Limb (tissue), 2 donors: ENCODE data around the gene SVIL.
"Not testable (repeated sequence)": the region's sequence is repeated elsewhere in the genome, so short reads cannot be mapped to it uniquely, and the experiment has no call there.

Experiments
- DNase-seq, 2 donors: peaks; one replicate each; pipeline ENCODE4 v3.0.0-alpha.2; 2016; ENCODE audit errors: extremely low spot score in 2 of 2

The SVIL gene

DNA sequence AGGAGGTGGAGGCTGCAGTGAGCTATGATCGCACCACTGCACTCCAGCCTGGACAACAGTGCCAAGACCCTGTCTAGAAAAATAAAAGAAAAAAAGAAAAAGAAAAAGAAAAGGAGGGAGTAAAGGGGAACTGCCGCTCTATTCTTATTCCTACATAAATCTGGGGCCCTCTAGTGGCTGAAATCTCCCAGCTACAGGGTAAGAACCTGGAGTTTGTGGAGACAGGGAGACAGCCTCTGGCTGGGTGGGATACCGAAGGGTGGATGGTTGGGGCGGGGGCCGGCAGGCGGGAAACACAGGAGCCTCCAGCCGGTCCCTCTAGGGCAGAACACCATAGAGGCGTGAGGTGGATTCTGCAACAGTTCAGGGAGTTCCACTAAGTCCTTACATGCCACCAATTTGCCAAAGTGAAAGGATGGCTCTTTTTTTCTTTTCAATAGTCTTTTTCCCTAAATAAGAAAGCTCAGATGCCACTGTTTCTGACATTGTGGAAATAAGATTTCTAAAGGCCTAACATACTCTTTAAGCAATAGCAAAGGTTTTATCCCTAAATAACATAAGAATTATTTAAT, 117.3 kb downstream of the SVIL start:
- no peak for DNase-seq

GRCh38 chr10:29516309-29516932, 118.3 kb downstream of the SVIL start:
- not testable (repeated sequence) for DNase-seq

- not testable (repeated sequence) for DNase-seq
Observed at GRCh38 chr10:29515879-29516278, 118.9 kb downstream of the SVIL start.

DNA sequence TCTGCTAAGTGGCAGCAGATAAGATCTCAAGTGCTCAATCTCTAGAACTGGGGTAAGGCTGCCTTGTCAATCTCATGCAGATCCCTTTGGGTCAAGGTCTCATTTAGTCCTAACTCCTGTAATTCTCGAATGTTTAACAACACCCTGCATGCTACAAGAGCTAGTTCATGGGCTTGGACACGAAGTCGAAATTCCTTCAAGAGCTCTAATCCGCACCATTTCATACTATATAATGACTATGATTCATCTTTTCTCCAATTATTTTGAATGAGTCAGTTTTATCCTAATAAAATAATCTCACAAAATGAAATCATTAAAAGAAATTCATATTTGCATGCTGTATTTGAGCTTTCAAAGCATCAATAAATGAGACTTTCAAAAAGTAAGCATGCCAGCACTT, 119.7 kb downstream of the SVIL start:
- DNase-seq = not testable (repeated sequence)

DNA sequence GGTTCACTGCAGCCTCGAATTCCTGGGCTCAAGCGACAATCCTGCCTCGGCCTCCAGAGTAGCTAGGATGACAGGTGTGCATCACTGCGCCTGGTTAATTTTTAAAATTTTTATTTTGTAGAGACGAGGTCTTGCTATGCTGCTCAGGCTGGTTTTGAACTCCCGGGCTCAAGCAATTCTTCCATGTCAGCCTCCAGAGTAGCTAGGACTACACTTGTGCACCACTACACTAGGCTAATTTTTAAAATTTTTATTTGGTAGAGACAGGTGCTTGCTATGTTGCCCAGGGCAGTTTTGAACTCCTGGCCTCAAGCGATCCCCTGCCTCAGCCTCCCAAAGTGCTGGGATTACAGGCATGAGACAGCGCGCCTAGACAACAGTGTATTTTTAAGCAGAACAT, 120.5 kb downstream of the SVIL start:
- no peak for DNase-seq

DNA sequence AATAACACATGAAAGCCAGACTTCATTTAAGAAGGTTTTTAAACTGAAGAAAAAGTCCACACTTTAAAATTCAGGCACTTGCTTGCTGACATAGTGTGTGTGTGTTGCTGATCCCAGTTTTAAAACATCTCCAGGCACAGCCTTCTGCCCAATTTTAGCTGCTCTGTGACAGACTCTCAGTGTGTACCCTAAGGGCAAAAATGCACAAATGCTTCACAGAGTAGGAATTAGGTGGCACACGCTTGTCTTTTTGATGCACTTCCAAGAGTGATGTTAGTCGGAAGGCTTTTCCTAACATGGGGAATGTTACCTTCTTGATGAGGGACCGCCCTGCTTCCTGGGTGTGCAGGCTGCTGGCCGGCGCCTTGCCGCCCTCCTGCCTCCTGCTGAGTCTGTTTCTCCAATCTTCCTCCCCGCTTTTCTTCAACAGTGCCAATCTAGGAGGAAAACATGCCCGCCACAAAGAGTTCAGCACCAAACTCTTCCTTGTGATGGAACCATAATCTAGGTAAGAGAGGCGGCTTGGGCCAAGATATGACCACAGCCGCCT, 122.3 kb downstream of the SVIL start:
- DNase-seq = no peak

- DNase-seq = not testable (repeated sequence)
Observed at GRCh38 chr10:29511806-29512205, 123.0 kb downstream of the SVIL start.

DNA sequence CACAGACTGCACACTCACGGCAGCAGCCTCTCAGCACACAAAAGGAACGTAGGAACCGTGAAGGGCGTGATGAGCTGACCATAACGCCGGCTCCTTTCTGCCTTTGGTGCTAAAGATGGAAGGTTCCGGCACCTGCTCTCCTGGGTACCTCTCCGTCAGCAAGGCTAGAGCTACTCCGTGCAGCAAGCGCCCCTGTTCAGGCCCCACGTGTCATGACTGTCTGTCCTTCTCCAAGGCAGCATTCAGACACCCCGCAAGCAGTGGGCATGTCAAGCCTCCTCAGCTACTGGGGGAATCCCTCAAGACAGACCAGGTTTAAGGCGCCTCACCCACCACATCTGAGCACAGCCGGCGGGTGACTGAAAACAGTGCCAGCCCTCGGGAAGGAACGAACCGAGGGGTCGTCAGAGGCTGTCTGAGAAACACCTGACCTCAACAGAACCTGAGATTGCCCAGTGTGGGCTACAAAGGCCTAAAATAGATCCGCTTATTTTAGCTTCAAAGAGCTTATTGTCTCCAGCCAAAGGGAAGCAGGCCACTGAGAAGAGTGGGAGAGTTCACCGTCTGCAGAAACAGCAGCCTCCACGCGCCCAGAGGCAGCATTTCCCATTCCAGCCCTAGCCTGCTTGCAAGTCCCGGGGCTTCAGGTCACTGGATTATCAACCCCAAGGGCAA, 124.2 kb downstream of the SVIL start:
- DNase-seq = not testable (repeated sequence)

DNA sequence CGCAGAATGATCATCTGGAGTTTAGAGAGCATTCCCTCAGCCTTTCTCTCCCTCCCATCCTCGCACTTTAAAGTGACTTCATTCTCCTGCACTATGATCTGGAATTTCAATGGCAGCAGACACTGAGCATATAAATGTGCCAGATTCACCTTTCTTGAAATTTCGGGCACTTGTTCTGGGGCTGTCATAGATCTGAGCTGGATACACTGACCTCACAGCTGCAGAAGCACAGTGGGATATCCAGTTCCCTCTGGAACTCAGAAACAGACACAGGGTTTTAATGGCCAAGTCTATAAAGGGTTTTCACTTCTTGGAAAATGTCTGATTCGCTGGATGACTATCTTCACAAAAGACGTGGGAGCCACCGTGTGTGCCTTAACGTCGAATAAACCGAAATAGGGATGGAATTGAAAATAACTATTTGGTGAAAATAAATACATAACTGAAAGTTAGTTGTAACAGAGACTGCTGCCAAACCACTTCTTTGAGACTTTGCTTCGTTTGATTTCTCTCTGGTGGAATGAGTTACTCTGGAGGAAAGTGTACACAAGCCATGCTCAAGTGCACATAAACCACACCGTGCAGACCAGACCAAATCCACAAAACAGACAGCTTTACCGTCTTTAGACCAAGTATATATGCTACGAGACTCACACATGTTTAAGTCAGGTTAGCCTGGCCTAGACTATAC, 126.1 kb downstream of the SVIL start:
- no peak for DNase-seq

GRCh38 chr10:29507750-29508149, 127.0 kb downstream of the SVIL start:
- DNase-seq = not testable (repeated sequence)

DNA sequence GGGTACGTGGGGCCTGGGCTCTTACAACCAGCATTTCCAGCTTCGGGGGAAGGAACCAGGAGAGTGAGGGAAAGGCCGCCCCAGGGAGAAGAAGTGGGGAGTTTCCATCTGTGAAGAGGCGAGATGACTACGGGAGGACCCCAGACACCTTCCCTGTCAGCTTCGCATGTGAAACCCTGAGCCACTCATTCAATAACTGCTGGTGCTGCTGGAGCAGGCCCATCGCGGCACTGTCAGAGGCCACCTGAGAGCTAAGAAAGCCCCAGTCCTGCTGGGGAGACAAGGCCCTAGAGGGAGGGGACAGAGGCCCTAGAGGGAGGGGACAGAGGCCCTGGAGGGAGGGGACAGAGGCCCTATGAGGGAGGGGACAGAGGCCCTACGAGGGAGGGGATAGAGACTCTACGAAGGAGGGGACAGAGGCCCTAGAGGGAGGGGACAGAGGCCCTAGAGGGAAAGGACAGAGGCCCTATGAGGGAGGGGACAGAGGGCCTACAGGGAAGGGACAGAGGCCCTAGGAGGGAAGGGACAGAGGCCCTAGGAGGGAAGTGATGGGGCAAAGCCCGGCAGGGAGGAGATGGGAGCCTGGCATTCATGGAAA, 128.3 kb downstream of the SVIL start:
- DNase-seq = not testable (repeated sequence)

DNA sequence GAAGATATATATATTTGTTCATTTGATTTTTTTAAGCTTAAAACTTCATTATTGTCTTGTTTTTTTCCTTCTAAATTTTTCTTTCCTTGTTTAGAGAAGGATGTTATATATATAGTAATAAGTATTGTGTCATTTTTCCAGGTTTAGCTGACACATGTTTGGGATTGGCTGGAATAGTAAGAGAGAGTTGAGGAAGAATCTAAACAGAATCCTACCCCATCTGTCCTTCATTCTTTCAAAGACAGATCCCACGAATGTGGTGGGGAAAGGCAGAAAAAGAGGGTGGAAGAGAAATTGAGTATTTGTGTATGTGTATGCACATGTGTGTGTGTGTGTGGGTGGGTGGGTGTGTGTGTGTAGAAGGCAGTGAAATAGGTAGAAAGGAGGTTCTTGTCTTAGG, 132.4 kb downstream of the SVIL start:
- no peak for DNase-seq

GRCh38 chr10:29501692-29502091, 133.1 kb downstream of the SVIL start:
- DNase-seq = no peak

- DNase-seq = no peak
Observed at GRCh38 chr10:29499993-29500537, 134.7 kb downstream of the SVIL start.

DNA sequence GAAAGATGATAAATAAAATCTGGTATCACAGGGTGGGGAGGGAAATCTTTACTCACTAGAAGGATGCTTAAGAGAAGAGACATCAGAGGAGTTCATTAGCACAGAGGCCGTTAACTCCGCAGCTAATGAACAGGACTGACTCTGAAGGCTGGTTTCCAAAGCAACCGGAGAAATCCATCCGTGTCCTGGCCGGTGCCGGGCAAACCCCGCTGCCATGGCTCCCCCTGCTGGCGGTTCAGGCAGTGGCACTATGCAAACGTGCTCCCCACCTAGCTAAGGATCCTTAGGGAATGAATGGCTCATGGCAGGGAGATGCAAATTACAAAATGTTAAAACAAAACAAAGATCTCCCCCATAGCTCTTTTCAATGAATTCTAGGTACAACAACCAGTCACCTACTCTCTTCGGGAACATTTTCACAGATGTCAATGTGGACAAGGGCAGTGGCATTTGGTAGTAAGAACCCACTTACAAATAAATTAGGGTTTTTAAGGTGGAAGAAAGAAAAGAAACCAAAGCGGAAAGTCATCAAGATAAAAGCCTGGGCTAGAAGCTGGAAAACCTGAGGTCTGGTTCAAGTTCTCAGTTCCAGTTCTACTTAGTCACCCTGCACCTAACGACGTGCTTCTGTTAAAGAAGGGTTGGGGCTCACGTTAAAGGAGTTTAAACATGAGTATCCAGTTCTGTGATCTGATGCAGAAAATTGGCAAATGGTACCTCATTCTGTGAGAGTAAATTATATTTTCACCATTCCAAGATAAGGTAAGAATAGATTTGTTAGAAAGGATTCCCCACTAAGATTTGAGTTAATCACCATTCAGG, 138.2 kb downstream of the SVIL start:
- peak in 1 of 2 donors; percentile 76 for DNase-seq

DNA sequence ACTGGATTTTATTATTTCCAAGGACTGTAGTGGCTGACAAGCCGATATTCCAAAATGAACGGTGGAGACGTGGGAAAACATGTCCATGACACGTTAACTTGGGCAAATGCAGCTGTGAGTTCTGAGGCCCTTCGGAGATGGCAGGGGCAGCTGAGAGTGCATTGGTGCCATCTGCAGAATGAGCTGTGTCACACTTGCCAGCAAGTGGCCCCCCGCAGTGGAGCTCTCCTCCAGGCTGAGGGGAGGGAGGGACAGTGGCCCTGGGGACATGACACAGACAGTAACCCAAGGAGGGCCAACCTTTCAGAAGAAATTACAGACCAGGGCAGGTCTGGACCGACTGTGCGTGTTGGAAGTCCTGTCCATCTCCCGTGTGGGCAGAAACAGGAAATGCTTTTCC, 139.4 kb downstream of the SVIL start:
- DNase-seq = no peak

GRCh38 chr10:29493697-29494096, 141.1 kb downstream of the SVIL start:
- DNase-seq = no peak

- no peak for DNase-seq
Observed at GRCh38 chr10:29492774-29493173, 142.0 kb downstream of the SVIL start.

DNA sequence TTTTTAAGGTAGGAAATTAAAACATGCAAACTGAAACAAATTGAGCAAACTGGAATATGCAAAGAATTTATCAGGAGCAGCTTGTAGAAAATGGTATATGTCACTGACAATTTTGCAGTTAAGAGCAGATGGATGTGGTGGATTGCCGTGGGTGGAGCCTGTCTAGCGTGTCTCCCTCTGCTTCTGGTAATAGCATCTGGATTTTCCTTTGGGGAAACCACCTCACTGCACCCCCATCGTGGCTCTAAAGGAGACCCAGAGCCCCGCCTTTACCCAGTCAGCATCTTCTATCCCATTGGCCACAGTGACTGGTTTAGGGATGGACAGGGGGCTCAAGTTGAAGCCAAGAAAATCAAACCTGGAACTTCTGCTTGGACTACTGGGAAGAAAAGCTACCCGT, 142.9 kb downstream of the SVIL start:
- DNase-seq = no peak

DNA sequence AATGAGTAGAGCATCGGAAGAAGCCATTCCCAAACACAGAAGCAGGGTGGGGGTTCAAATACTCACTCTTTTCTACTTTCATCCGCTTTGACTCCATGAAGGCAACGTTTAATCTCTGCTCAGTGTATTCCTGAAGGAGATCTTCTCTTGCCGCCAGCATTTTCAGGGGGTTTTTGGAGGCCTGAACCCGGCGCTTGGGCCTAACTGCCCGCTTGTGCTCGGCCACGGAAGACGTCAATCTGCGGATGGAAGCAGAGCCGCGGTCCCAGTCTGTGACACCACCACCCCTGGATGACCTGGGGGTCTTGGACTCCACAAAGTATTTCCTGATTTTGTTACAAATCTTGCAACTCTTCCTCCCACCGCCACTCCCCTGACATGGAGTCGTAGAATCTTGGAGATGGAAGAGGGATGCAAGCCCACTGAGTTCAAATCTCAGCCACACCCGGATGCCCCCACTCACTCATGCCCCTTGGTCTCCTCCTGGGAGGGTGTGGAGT, 143.9 kb downstream of the SVIL start:
- not testable (repeated sequence) for DNase-seq
